Measurements from ENCODE around the gene PIEZO1. TPM values are rescaled to one million over a fixed set of nuclear protein-coding genes. Genes with fewer than 3 reads are reported as not detected.
A peak's percentile ranks its signal among the peaks of the same experiment; 100 is the strongest.

The PIEZO1 gene
- total and polyA plus RNA-seq, 9 of the 15 experiments (the other 6 are each of a cell fraction or from before 2014, with no cell fraction given) = 3.6 to 432 (median 131) TPM

DNA sequence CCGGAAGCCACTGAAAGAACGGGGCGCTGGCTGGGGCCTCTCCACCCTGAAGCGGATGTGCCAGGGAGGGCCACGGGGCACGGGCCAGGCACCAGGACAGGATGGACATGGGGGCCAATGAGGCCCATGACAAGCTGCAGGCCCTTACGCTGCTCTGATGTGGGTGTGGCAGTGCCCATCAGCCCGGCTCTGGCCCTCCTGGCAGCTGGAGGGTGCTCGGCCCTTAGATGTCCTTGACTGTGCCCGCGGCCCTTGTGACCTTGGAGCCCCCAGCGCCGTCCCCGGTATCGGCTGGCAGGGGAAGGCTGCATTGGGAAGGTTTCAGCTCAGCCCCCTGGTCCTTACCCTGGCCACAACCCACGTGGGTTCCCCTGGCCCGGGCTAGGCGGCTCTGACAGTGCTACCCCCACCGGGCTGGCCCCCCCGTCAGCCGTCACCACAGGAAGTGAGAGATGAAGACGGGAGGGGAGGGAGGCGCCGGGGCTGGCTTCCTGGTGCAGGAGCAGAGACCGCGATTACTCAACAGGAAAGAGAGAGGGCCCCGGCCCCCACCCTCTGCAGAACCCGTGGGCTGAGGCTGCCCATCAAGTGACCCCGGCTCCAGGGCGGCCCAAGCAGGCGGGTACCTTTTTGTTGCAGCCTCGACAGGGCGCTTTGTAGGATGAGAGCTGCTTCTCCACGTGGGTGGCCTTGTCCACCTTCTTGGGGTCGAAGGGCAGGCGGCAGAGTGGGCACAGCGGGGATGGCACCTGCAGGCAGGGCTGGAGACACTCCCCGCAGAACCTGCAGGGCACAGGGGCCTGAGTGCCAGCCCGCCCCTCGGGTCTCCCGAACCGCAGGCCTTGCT, 84.2 kb downstream of the PIEZO1 start (continued):
- TF ChIP-seq PTTG1 (tag; IDR thresholded peaks at IDR 0.05; ENCODE audit: low read depth) = no peak
- no peak for TF ChIP-seq HNRNPLL (IDR thresholded peaks at IDR 0.05; ENCODE audit: low read depth, low read length, poor library complexity, severe bottlenecking)
- TF ChIP-seq SIX5 (IDR thresholded peaks at IDR 0.05; ENCODE audit: borderline replicate concordance in 1 of 2, insufficient read depth in 1 of 2, low read depth in 1 of 2, low read length in 2 of 2) = no peak
- TF ChIP-seq MECOM (CRISPR knock-in tag; IDR thresholded peaks at IDR 0.05) = no peak
- peak; percentile 86 for TF ChIP-seq ZBTB7A (IDR thresholded peaks at IDR 0.05; ENCODE audit: borderline replicate concordance, control insufficient read depth, low read depth, low read length)
- no peak for TF ChIP-seq BACH1 (tag; IDR thresholded peaks at IDR 0.05)
- TF ChIP-seq BRCA1 (IDR thresholded peaks at IDR 0.05) = no peak
- no peak for TF ChIP-seq BRCA1 (CRISPR knock-in tag; IDR thresholded peaks at IDR 0.05)
- TF ChIP-seq, protein P1, sequence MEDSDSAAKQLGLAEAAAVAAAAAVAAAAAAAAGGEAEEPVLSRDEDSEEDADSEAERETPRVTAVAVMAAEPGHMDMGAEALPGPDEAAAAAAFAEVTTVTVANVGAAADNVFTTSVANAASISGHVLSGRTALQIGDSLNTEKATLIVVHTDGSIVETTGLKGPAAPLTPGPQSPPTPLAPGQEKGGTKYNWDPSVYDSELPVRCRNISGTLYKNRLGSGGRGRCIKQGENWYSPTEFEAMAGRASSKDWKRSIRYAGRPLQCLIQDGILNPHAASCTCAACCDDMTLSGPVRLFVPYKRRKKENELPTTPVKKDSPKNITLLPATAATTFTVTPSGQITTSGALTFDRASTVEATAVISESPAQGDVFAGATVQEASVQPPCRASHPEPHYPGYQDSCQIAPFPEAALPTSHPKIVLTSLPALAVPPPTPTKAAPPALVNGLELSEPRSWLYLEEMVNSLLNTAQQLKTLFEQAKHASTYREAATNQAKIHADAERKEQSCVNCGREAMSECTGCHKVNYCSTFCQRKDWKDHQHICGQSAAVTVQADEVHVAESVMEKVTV (CRISPR knock-in tag; IDR thresholded peaks at IDR 0.05) = 0 out of 2 replicates have a peak, but pooled peaks have one; percentile 5
- TF ChIP-seq, protein P2, sequence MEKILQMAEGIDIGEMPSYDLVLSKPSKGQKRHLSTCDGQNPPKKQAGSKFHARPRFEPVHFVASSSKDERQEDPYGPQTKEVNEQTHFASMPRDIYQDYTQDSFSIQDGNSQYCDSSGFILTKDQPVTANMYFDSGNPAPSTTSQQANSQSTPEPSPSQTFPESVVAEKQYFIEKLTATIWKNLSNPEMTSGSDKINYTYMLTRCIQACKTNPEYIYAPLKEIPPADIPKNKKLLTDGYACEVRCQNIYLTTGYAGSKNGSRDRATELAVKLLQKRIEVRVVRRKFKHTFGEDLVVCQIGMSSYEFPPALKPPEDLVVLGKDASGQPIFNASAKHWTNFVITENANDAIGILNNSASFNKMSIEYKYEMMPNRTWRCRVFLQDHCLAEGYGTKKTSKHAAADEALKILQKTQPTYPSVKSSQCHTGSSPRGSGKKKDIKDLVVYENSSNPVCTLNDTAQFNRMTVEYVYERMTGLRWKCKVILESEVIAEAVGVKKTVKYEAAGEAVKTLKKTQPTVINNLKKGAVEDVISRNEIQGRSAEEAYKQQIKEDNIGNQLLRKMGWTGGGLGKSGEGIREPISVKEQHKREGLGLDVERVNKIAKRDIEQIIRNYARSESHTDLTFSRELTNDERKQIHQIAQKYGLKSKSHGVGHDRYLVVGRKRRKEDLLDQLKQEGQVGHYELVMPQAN (IDR thresholded peaks at IDR 0.05; ENCODE audit: borderline replicate concordance) = no peak
- TF ChIP-seq GATAD2A (IDR thresholded peaks at IDR 0.05) = no peak
- no peak for TF ChIP-seq SLC30A9 (CRISPR knock-in tag; IDR thresholded peaks at IDR 0.05)
- TF ChIP-seq MTA1 (IDR thresholded peaks at IDR 0.05; ENCODE audit: borderline replicate concordance) = no peak
- no peak for TF ChIP-seq ZNF431 (CRISPR knock-in tag; IDR thresholded peaks at IDR 0.05)
